ENCODE data around the gene NUFIP1.

- TF ChIP-seq CTCF (IDR thresholded peaks at IDR 0.05; ENCODE audit: low read depth, low read length): no peak
- TF ChIP-seq POLR2A (IDR thresholded peaks at IDR 0.05; ENCODE audit: extremely low read depth, insufficient read length): no peak
These were observed 58.2 kb downstream of the NUFIP1 start for GRCh38 chr13:44930963-44931623.
